HepG2 (cell line): ENCODE data around the gene GPATCH3. TPM values are rescaled to one million over a fixed set of nuclear protein-coding genes. Genes with fewer than 3 reads are reported as not detected.

Experiments used
- ATM ChIP-seq: fragments of 450-650 bp; IDR thresholded peaks from 2 replicates; pipeline ENCODE4 v1.7.1; 2017; ENCODE audit warnings: mild to moderate bottlenecking, borderline replicate concordance
- BCL6 ChIP-seq: IDR thresholded peaks from 2 replicates; pipeline ENCODE4 v1.6.1; 2016; ENCODE audit warnings: missing genetic modification reagents, missing compliant biosample characterization
- MEF2D ChIP-seq: sonication (generic); formaldehyde crosslinking; IDR thresholded peaks from 2 replicates; pipeline ENCODE4 v1.5.1; 2020; ENCODE audit warnings: mild to moderate bottlenecking, missing genetic modification reagents
- PHF5A ChIP-seq: IDR thresholded peaks from one replicate; pipeline ENCODE4 v1.6.1; 2018; ENCODE audit warnings: low read depth, missing genetic modification reagents; ENCODE audit not compliant: unreplicated experiment
- TARDBP ChIP-seq: sonication (generic); formaldehyde crosslinking; IDR thresholded peaks from 2 replicates; pipeline ENCODE4 v1.8.0; 2022; ENCODE audit warnings: mild to moderate bottlenecking, missing genetic modification reagents
- ZBED4 ChIP-seq: sonication (generic); formaldehyde crosslinking; IDR thresholded peaks from 2 replicates; pipeline ENCODE4 v1.4.0; 2020; ENCODE audit warnings: missing genetic modification reagents, borderline replicate concordance
- ZBTB4 ChIP-seq: sonication (generic); formaldehyde crosslinking; IDR thresholded peaks from 2 replicates; pipeline ENCODE4 v1.4.0; 2020; ENCODE audit warnings: missing genetic modification reagents, mild to moderate bottlenecking, borderline replicate concordance
- ZMYM4 ChIP-seq: sonication (generic); formaldehyde crosslinking; IDR thresholded peaks from 2 replicates; pipeline ENCODE4 v1.8.1; 2023; ENCODE audit warnings: mild to moderate bottlenecking, missing genetic modification reagents
- ZNF414 ChIP-seq: sonication (generic); formaldehyde crosslinking; IDR thresholded peaks from 2 replicates; pipeline ENCODE4 v1.5.0; 2020; ENCODE audit warnings: missing genetic modification reagents
- polyA plus RNA-seq, 8 experiments: library from polyadenylated mRNA; depleted of rRNA in 3 of 8; stranded (reverse) in 7 of 8; unstranded in 1 of 8; fragments of >200 nt; fragmentation: Illumina TruSeq in 4 of 8; extraction: Trizol in 4 of 8; gene quantifications; 2 replicates each; pipeline versions ENCODE4 v1.2.1 to v1.2.3, GENCODE V29; 2011 to 2016; ENCODE audit warnings: low read depth in 4 of 8, missing spikeins in 1 of 8, mixed read lengths in 1 of 8; ENCODE audit not compliant: insufficient read depth in 1 of 8
- total RNA-seq, 5 experiments: library from RNA; depleted of rRNA; stranded (reverse); fragments of >200 nt; fragmentation: Illumina TruSeq; extraction: Trizol; gene quantifications; 2 replicates each; pipeline ENCODE4 v1.2.3, GENCODE V29; 2016; ENCODE audit warnings: low read depth in 1 of 5
- TF ChIP-seq, protein P1 (sequence below): sonication (generic); formaldehyde crosslinking; IDR thresholded peaks from 2 replicates; pipeline ENCODE4 v1.5.0; 2020; ENCODE audit warnings: mild to moderate bottlenecking, missing genetic modification reagents, borderline replicate concordance
- TF ChIP-seq, protein P2 (sequence below): sonication (generic); formaldehyde crosslinking; IDR thresholded peaks from 2 replicates; pipeline ENCODE4 v1.9.0; 2022; ENCODE audit warnings: missing genetic modification reagents, mild to moderate bottlenecking, borderline replicate concordance

GPATCH3 gene
- total and polyA plus RNA-seq, 2 of the 13 experiments (the other 11 are each of a cell fraction or from before 2014, with no cell fraction given), result 8.3 to 11.0 TPM

- TF ChIP-seq ZBTB4 (CRISPR knock-in tag), result no peak
- TF ChIP-seq BCL6 (CRISPR knock-in tag), result no peak
- TF ChIP-seq ZNF414 (CRISPR knock-in tag), result no peak
- TF ChIP-seq PHF5A, result no peak
- no peak for TF ChIP-seq MEF2D (CRISPR knock-in tag)
- TF ChIP-seq, protein P1, sequence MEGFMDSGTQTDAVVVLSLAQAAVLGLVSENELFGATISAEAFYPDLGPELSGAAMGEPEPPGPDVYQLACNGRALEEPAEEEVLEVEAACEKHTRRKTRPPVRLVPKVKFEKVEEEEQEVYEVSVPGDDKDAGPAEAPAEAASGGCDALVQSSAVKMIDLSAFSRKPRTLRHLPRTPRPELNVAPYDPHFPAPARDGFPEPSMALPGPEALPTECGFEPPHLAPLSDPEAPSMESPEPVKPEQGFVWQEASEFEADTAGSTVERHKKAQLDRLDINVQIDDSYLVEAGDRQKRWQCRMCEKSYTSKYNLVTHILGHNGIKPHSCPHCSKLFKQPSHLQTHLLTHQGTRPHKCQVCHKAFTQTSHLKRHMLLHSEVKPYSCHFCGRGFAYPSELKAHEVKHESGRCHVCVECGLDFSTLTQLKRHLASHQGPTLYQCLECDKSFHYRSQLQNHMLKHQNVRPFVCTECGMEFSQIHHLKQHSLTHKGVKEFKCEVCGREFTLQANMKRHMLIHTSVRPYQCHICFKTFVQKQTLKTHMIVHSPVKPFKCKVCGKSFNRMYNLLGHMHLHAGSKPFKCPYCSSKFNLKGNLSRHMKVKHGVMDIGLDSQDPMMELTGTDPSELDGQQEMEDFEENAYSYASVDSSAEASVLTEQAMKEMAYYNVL (CRISPR knock-in tag), result no peak
- TF ChIP-seq TARDBP (CRISPR knock-in tag), result no peak
- TF ChIP-seq ATM, result no peak
- no peak for TF ChIP-seq ZBED4
- TF ChIP-seq, protein P2, sequence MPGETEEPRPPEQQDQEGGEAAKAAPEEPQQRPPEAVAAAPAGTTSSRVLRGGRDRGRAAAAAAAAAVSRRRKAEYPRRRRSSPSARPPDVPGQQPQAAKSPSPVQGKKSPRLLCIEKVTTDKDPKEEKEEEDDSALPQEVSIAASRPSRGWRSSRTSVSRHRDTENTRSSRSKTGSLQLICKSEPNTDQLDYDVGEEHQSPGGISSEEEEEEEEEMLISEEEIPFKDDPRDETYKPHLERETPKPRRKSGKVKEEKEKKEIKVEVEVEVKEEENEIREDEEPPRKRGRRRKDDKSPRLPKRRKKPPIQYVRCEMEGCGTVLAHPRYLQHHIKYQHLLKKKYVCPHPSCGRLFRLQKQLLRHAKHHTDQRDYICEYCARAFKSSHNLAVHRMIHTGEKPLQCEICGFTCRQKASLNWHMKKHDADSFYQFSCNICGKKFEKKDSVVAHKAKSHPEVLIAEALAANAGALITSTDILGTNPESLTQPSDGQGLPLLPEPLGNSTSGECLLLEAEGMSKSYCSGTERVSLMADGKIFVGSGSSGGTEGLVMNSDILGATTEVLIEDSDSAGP (CRISPR knock-in tag), result no peak
- TF ChIP-seq ZMYM4, result no peak
These were observed 11.3 kb upstream of the GPATCH3 start (continued) for GRCh38 chr1:26911399-26912146.
